ENCODE results near the gene POLE4. TPM values are rescaled to one million over a fixed set of nuclear protein-coding genes. Genes with fewer than 3 reads are reported as not detected.

Gene POLE4
- polyA plus RNA-seq, 4 donors: 45.1 to 50.5 (median 47.6) TPM

- DNase-seq (ENCODE audit: low read depth in 4 of 4, low spot score in 3 of 4): peak in 2 of 4 donors; percentile 7 to 10
Observed at GRCh38 chr2:74985978-74986609, 27.7 kb downstream of the POLE4 start.

- DNase-seq (ENCODE audit: low read depth in 4 of 4, low spot score in 3 of 4): peak in 3 of 4 donors; percentile 20 to 25 (median 21)
Observed at GRCh38 chr2:74991977-74992376, 33.5 kb downstream of the POLE4 start.

- no peak for DNase-seq (ENCODE audit: low read depth in 4 of 4, low spot score in 3 of 4)
Observed at GRCh38 chr2:74999468-74999867, 41.0 kb downstream of the POLE4 start.

GRCh38 chr2:75002007-75002406 is 43.6 kb downstream of the POLE4 start:
- DNase-seq (ENCODE audit: low read depth in 4 of 4, low spot score in 3 of 4): no peak

- no peak for DNase-seq (ENCODE audit: low read depth in 4 of 4, low spot score in 3 of 4)
Observed at GRCh38 chr2:75003276-75003675, 44.8 kb downstream of the POLE4 start.

GRCh38 chr2:75003773-75004172 is 45.3 kb downstream of the POLE4 start:
- DNase-seq (ENCODE audit: low read depth in 4 of 4, low spot score in 3 of 4): no peak

- no peak for DNase-seq (ENCODE audit: low read depth in 4 of 4, low spot score in 3 of 4)
Observed at GRCh38 chr2:75006041-75006440, 47.6 kb downstream of the POLE4 start.

GRCh38 chr2:75007061-75007460 is 48.6 kb downstream of the POLE4 start:
- DNase-seq (ENCODE audit: low read depth in 4 of 4, low spot score in 3 of 4): no peak

- no peak for DNase-seq (ENCODE audit: low read depth in 4 of 4, low spot score in 3 of 4)
Observed at GRCh38 chr2:75007819-75008218, 49.4 kb downstream of the POLE4 start.

- DNase-seq (ENCODE audit: low read depth in 4 of 4, low spot score in 3 of 4): no peak
Observed at GRCh38 chr2:75010571-75010970, 52.1 kb downstream of the POLE4 start.

- DNase-seq (ENCODE audit: low read depth in 4 of 4, low spot score in 3 of 4): no peak
Observed at GRCh38 chr2:75012080-75012479, 53.6 kb downstream of the POLE4 start.

GRCh38 chr2:75018162-75018561 is 59.7 kb downstream of the POLE4 start:
- DNase-seq (ENCODE audit: low read depth in 4 of 4, low spot score in 3 of 4): no peak

Other genes starting within 250 kb of the POLE4 start
- gene HK2, start 124.5 kb upstream of the POLE4 start, polyA plus RNA-seq (ENCODE audit: insufficient read length in 4 of 4): 10 to 100 TPM; 10.3 to 13.6 (median 11.6) TPM
- gene TACR1, start 240.9 kb downstream of the POLE4 start, polyA plus RNA-seq (ENCODE audit: insufficient read length in 4 of 4): 1 to 10 TPM; 1.5 to 2.9 (median 2.3) TPM

All from right renal pelvis (tissue), 4 donors.